NCI-H524 (cell line): ENCODE data around the gene GRIN2D.

Experiments
- DNase-seq, 2 experiments: peaks; one replicate each; lab custom pipeline; 2025; lab: John Stamatoyannopoulos, UW

GRIN2D gene

GRCh38 chr19:48398102-48398374 is 4.6 kb downstream of the GRIN2D start:
- no peak for DNase-seq

DNA sequence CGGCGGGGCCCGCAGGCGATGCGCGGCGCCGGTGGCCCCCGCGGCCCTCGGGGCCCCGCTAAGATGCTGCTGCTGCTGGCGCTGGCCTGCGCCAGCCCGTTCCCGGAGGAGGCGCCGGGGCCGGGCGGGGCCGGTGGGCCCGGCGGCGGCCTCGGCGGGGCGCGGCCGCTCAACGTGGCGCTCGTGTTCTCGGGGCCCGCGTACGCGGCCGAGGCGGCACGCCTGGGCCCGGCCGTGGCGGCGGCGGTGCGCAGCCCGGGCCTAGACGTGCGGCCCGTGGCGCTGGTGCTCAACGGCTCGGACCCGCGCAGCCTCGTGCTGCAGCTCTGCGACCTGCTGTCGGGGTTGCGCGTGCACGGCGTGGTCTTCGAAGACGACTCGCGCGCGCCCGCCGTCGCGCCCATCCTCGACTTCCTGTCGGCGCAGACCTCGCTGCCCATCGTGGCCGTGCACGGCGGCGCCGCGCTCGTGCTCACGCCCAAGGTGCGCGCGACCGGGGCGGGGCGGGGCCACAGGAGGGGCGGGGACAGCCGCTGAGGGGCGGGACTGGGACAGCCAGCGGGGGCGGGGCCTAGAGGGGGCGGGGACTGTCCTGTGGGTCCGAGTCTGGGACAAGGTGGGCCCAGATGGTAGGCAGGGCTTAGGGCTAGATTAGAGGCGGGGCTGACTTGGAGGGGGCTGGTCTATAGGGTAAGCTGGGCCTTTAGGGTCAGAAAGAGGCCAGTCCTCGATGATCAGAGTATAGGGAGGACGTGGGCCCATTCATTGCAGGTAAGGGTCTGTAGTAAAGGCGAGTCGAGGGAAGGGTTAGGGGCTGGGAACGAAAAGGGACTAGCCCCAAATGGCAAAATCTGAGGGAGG is 5.1 kb downstream of the GRIN2D start:
- DNase-seq: peak; percentile 30 to 81

DNA sequence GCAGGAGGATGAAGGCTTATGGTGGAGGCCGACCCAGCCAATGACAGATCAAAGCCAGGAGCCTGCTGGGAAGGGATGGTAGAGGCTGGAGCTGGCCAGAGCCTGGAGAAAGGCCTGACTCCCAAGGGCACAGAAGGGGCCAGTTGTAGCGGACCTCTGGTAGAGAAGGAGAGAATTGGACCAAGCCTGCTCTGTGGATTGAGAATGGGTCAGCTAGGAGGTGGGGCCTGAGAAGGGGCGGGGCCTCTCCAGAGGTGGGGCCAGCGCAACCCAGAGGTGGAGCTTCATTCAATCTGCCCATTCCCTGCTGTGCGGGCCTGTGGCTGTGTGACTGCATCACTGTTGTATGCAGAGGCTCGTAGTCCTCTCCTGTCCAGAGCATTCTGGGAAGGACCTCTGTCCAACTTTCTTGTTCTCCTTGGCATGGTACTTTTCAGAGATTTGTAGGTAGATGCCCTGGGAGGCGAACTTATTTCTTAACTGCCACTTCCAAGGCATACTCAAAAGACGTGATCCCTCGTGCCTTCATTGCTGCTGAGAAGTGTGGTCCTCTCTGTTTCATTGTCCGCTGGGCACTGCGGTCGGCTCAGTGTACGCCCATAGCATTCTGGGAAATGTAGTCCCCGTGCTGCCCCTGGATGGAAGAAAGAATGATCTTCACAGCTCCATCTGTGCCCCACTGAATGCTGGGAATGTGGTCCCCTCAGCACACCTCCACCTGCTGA is 6.7 kb downstream of the GRIN2D start:
- DNase-seq: no peak

DNA sequence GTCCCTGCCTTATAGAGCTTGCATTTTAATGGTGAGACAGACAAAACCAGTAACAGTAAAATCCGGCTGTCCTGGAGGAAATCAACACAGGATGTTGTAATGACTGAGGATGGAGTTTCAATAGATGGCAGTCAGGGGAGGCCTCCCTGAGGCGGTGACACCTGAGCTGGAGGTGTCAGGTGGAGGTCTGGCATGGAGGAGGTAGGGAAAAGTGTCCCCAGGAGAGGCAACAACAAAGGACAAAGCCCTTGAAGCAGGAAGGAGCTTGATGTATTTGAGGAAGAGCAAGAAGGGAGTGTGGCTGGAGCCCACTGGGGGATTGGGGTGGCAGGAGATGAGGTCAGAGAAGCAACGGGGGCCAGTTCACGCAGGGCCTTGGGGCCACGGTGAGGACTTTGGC is 7.8 kb downstream of the GRIN2D start:
- DNase-seq: no peak

DNA sequence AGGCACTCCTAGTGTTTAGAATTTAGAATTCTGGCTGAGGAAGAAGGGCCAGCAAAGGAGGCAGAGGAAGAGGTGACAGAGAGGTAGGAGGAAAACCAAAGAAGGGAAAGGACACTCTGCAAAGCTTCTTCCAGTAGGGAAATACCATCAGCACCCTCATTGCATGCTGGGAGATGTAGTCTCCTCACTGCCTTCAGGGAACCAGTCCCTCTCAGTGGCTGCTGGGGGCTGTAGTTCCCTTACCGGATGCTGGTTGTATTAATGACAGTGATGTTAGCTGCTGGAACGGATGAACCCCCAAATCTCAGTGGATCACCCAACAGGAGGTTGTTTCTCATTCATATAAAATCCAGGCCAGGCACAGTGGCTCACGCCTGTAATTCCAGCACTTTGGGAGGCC is 10.1 kb downstream of the GRIN2D start:
- DNase-seq: peak; percentile 49 to 79

DNA sequence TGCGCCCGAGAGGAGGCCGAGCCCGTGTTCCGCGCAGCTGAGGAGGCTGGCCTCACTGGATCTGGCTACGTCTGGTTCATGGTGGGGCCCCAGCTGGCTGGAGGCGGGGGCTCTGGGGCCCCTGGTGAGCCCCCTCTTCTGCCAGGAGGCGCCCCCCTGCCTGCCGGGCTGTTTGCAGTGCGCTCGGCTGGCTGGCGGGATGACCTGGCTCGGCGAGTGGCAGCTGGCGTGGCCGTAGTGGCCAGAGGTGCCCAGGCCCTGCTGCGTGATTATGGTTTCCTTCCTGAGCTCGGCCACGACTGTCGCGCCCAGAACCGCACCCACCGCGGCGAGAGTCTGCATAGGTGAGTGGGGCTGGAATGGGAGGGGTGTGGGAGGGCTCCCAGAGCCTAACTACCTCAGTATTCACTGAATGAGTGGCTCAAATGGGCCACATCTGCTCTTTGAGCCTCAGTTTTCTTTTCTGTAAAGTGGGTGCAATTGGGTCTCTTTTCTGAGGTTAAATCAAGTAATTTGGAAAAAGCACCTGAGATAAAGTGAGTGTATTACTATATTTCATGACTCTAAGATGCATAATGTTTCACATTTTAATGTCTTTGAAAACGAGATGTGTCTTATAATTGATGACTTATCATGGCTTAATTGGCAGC is 11.7 kb downstream of the GRIN2D start:
- DNase-seq: no peak

GRCh38 chr19:48405850-48406249 is 12.4 kb downstream of the GRIN2D start:
- DNase-seq: no peak

DNA sequence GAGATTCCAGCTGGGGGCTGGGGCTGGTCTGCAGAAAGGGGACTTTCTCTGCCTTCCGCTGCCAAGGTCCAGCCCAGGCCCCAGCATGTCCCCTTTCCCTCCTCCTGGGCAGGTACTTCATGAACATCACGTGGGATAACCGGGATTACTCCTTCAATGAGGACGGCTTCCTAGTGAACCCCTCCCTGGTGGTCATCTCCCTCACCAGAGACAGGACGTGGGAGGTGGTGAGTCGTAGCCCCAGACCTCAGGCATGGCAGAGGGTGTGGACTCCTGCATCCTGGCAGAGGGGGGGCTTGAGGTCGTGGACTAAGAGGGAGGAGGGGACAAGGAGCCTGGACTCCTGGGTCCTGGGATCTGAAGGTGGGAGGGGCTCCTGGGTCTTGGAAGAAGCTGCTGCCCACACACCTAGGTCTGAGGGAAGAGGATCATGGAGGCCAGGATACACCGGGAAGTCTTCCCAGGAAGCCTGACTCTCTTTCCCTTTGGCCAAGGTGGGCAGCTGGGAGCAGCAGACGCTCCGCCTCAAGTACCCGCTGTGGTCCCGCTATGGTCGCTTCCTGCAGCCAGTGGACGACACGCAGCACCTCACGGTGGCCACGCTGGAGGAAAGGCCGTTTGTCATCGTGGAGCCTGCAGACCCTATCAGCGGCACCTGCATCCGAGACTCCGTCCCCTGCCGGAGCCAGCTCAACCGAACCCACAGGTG is 20.6 kb downstream of the GRIN2D start:
- no peak for DNase-seq

- DNase-seq: no peak
Observed at GRCh38 chr19:48415395-48415794, 21.9 kb downstream of the GRIN2D start.

- no peak for DNase-seq
Observed at GRCh38 chr19:48415806-48416221, 22.3 kb downstream of the GRIN2D start.

DNA sequence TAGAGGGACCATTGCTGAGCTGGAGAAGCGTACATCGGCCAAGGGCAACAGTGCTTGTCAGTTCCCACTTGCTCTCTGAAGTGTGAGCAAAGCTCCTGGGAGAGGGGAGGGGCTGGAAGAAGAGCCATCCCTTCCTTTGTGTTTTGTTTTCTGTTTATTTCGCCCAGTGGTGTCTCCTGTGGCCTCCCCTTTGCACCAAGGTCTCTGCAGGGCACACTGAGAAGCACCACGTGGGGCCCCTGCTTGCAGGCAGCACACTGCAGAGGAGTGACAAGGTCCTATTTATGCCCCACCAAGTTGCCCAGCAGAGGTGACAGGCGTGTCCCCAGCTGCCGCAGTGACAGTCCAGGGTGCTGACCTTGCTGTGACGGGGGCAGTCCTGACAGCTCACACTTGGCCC is 24.0 kb downstream of the GRIN2D start:
- peak in 1 of 2 experiments; percentile 73 for DNase-seq

GRCh38 chr19:48418317-48419064 is 25.0 kb downstream of the GRIN2D start:
- peak in 1 of 2 experiments; percentile 26 for DNase-seq

DNA sequence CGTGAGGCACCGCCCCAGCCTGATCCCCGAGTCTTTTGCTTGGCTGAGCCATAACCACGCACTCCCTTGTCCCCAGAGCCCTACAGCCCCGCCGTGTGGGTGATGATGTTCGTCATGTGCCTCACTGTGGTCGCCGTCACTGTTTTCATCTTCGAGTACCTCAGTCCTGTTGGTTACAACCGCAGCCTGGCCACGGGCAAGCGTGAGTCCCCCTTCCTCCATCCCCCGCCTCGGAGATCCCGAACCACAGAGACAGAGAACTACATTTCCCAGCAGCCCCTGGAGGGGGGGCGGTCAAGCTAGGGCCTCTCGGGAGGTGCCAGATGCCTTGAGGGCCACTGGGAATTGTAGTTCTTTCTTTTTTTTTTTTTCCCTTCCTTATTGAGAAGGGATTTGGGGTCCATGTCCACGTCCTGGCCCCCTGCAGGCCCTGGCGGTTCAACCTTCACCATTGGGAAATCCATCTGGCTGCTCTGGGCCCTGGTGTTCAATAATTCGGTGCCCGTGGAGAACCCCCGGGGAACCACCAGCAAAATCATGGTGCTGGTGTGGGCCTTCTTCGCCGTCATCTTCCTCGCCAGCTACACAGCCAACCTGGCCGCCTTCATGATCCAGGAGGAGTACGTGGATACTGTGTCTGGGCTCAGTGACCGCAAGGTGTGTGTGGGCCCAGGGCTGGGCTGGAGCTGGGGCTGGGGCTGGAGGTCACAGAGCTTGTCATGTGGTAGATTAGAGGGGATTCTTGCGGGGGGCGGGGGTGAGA is 25.9 kb downstream of the GRIN2D start:
- DNase-seq: peak; percentile 37

GRCh38 chr19:48421548-48421947 is 28.1 kb downstream of the GRIN2D start:
- DNase-seq: no peak

DNA sequence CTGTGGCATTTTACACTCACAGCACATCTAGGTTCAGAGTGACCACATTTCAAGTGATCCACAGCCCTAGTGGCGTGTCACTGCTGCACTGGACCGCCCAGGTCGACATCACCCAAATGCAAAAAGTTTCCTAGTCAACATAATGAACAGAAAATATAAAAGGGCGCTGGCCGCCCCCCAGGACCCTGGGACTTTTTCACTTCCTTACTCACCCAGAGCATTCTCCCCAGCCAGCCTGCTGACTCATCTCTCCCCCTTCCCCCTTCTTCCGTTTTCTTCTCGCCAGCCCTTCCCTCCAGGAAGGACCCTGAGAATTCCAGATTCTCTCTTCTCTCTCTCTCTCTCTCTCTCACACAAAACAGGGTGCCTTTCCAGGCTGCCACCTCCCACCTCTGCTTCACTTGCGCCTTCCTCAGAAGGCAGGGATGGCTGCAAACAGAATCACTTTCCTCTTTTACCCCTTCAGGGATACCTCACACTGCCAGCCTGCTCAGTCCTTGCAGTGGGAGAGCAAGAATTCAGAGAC is 31.3 kb downstream of the GRIN2D start:
- DNase-seq: no peak

GRCh38 chr19:48428670-48429069 is 35.2 kb downstream of the GRIN2D start:
- no peak for DNase-seq

GRCh38 chr19:48433337-48433736 is 39.9 kb downstream of the GRIN2D start:
- no peak for DNase-seq

DNA sequence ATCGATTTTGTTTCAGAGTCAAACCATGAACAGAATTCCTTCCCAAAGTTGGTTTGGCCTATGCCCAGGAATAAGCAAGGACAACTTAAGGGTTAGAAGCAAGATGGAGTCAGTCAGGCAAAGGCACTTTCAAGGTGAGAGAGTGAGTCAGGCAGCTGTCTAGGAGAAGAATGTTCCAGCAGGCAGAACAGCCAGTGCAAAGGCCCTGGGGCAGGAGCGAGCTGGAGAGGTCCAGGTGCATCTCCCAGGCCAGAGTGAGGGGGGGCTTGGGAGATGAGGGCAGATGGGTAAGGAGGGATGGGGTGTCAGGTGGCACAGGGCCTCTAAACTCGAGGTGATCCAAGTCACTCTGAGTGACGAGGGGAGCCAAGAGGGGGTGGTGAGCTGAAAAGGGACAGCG is 43.1 kb downstream of the GRIN2D start:
- no peak for DNase-seq

DNA sequence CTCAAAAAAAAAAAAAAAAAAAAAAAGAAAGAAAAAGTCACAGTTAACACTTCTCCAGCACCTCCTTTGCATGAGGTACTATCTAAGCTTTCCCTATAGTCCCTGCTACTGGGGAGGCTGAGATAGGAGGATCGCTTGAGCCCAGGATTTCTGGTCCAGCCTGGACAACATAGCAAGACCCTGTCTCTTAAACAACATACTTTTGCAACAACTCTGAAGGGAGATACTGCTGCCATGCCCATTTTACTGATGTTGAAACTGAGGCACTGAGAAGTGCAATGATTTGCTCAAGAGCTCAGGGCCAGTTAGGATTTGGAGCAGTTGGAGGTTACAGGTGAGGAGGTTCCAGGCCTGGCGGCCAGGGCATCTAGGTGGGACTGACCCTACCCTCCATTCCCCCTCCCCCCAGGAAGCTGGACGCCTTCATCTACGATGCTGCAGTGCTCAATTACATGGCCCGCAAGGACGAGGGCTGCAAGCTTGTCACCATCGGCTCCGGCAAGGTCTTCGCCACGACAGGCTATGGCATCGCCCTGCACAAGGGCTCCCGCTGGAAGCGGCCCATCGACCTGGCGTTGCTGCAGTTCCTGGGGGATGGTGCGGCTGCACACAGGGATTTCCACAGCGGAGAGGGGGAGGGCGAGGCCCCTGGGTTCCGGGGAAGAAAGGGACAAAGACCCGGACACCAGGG is 48.0 kb downstream of the GRIN2D start:
- no peak for DNase-seq
